Astrocyte (in vitro differentiated cells and primary cell): ENCODE measurements around the gene C3orf38. TPM values are rescaled to one million over a fixed set of nuclear protein-coding genes. Genes with fewer than 3 reads are reported as not detected.
"Not testable (repeated sequence)": the region's sequence is repeated elsewhere in the genome, so short reads cannot be mapped to it uniquely, and the experiment has no call there.

Experiments
- DNase-seq: peaks from one replicate; pipeline ENCODE4 v3.0.0-alpha.2; 2010; ENCODE audit warnings: low read depth
- FAIRE-seq: peaks from 2 replicates; lab custom pipeline; 2011; peaks lifted over from hg19 to GRCh38; lab: Jason Lieb, UNC
- H2AFZ ChIP-seq: 2 replicates; pipeline ENCODE4 v1.6.0; 2012; ENCODE audit warnings: low read depth, low read length, inconsistent platforms
- H3K27ac ChIP-seq: 2 replicates; pipeline ENCODE4 v1.5.1; 2011; ENCODE audit warnings: low read depth, low read length, inconsistent platforms
- H3K27me3 ChIP-seq: 2 replicates; pipeline ENCODE4 v1.6.0; 2011; ENCODE audit warnings: low read length, inconsistent platforms; ENCODE audit not compliant: insufficient read depth
- H3K36me3 ChIP-seq: 2 replicates; pipeline ENCODE4 v1.5.1; 2011; ENCODE audit warnings: low read length, inconsistent platforms; ENCODE audit not compliant: insufficient read depth
- H3K4me1 ChIP-seq: 2 replicates; pipeline ENCODE4 v1.5.1; 2011; ENCODE audit warnings: low read length, inconsistent platforms; ENCODE audit not compliant: insufficient read depth
- H3K4me2 ChIP-seq: 2 replicates; pipeline ENCODE4 v1.6.0; 2012; ENCODE audit warnings: low read length, inconsistent platforms
- H3K4me3 ChIP-seq: 2 replicates; pipeline ENCODE4 v1.5.1; 2011; ENCODE audit warnings: low read depth, mild to moderate bottlenecking, low read length, inconsistent platforms; ENCODE audit not compliant: insufficient read depth
- H3K79me2 ChIP-seq: 2 replicates; pipeline ENCODE4 v1.6.0; 2012; ENCODE audit warnings: mild to moderate bottlenecking, low read length, inconsistent platforms; ENCODE audit not compliant: insufficient read depth
- H3K9ac ChIP-seq: 2 replicates; pipeline ENCODE4 v1.6.0; 2012; ENCODE audit warnings: mild to moderate bottlenecking, low read length, inconsistent platforms
- H3K9me3 ChIP-seq: 2 replicates; pipeline ENCODE4 v1.5.1; 2012; ENCODE audit warnings: low read depth, mild to moderate bottlenecking, low read length, inconsistent platforms; ENCODE audit not compliant: insufficient read depth
- H4K20me1 ChIP-seq: 2 replicates; pipeline ENCODE4 v1.6.0; 2012; ENCODE audit warnings: low read length, inconsistent platforms; ENCODE audit not compliant: insufficient read depth
- H3K27ac Mint-ChIP-seq: one replicate; pipeline ENCODE4 v1.8.0; 2021; ENCODE audit warnings: mild to moderate bottlenecking, mixed read lengths; ENCODE audit not compliant: unreplicated experiment
- H3K27me3 Mint-ChIP-seq: one replicate; pipeline ENCODE4 v1.8.0; 2021; ENCODE audit warnings: low read depth, mixed read lengths; ENCODE audit not compliant: unreplicated experiment
- H3K36me3 Mint-ChIP-seq: one replicate; pipeline ENCODE4 v1.8.0; 2021; ENCODE audit warnings: low read depth, mixed read lengths; ENCODE audit not compliant: unreplicated experiment
- H3K4me1 Mint-ChIP-seq: one replicate; pipeline ENCODE4 v1.8.0; 2021; ENCODE audit warnings: low read depth, mixed read lengths; ENCODE audit not compliant: unreplicated experiment
- H3K4me3 Mint-ChIP-seq: one replicate; pipeline ENCODE4 v1.8.0; 2021; ENCODE audit warnings: mild to moderate bottlenecking, moderate library complexity, mixed read lengths; ENCODE audit not compliant: unreplicated experiment
- H3K9me3 Mint-ChIP-seq: one replicate; pipeline ENCODE4 v1.8.0; 2021; ENCODE audit warnings: mild to moderate bottlenecking, mixed read lengths; ENCODE audit not compliant: unreplicated experiment
- CTCF ChIP-seq: IDR thresholded peaks from 2 replicates; pipeline ENCODE4 v1.5.1; 2011; ENCODE audit warnings: low read depth, mild to moderate bottlenecking, inconsistent platforms, low read length, moderate library complexity; ENCODE audit not compliant: insufficient read depth
- EZH2 ChIP-seq: IDR thresholded peaks from 2 replicates; pipeline ENCODE4 v1.6.1; 2012; ENCODE audit warnings: mild to moderate bottlenecking, low read length, inconsistent platforms; ENCODE audit not compliant: insufficient read depth
- total RNA-seq: library from RNA; stranded (reverse); gene quantifications from 2 replicates; pipeline ENCODE4 v1.2.1, GENCODE V29; 2021

The C3orf38 gene
- total RNA-seq, 1 donor from 2014 or later = 37.9 TPM

GRCh38 chr3:88180398-88180999 lies 30.7 kb downstream of the C3orf38 start:
- H3K9me3 ChIP-seq = no peaks in the 10 kb centered on the region
- H3K27me3 Mint-ChIP-seq = no peaks in the 10 kb centered on the region
- FAIRE-seq = no peak

GRCh38 chr3:88182165-88182918 lies 32.6 kb downstream of the C3orf38 start:
- H3K36me3 ChIP-seq, DNase-seq, H3K27ac Mint-ChIP-seq, H3K27ac ChIP-seq, H3K79me2 ChIP-seq, H3K9me3 Mint-ChIP-seq, H3K36me3 Mint-ChIP-seq, H3K9ac ChIP-seq, H3K4me2 ChIP-seq, H3K9me3 ChIP-seq, H3K27me3 Mint-ChIP-seq, H2AFZ ChIP-seq, H4K20me1 ChIP-seq, H3K4me1 Mint-ChIP-seq, FAIRE-seq, H3K4me3 ChIP-seq, H3K4me3 Mint-ChIP-seq, H3K27me3 ChIP-seq, H3K4me1 ChIP-seq: not testable (repeated sequence)

More at GRCh38 chr3:88180398-88180999, 30.7 kb downstream of the C3orf38 start:
- H3K4me3 Mint-ChIP-seq = no peak overlapping the region
- H3K27ac Mint-ChIP-seq = no peak overlapping the region
- H3K4me1 Mint-ChIP-seq = no peaks in the 10 kb centered on the region
- peak; percentile 37 for DNase-seq
- Histone ChIP-seq H3K79me2 (no peaks in the 10 kb centered on the region), H3K4me3 (no peak overlapping the region), H3K27ac (no peak overlapping the region), H3K4me1 (no peaks in the 10 kb centered on the region), H3K36me3 (no peaks in the 10 kb centered on the region), H3K27me3 (no peaks in the 10 kb centered on the region), H3K9ac (no peak overlapping the region), H2AFZ (no peak overlapping the region), H3K4me2 (no peak overlapping the region), H4K20me1 (no peaks in the 10 kb centered on the region)
- peaks cover under 1% of the 10 kb centered on the region for H3K36me3 Mint-ChIP-seq
- TF ChIP-seq CTCF = peak; percentile 49
- no peak for TF ChIP-seq EZH2
- peaks cover 4% of the 10 kb centered on the region for H3K9me3 Mint-ChIP-seq

- H3K27ac Mint-ChIP-seq = peak overlapping the region; percentile 90
- peaks cover 11% of the 10 kb centered on the region for H3K4me1 Mint-ChIP-seq
- no peak overlapping the region for H3K27ac ChIP-seq
- H3K4me2 ChIP-seq = no peak overlapping the region
- H3K4me1 ChIP-seq = no peaks in the 10 kb centered on the region
- no peak overlapping the region for H3K4me3 Mint-ChIP-seq
- H3K9me3 Mint-ChIP-seq = peaks cover 2% of the 10 kb centered on the region
- FAIRE-seq = no peak
- H3K9ac ChIP-seq = no peak overlapping the region
- peaks cover 2% of the 10 kb centered on the region for H3K36me3 Mint-ChIP-seq
- H3K79me2 ChIP-seq = no peaks in the 10 kb centered on the region
- no peaks in the 10 kb centered on the region for H3K27me3 ChIP-seq
- no peak overlapping the region for H3K4me3 ChIP-seq
- DNase-seq = peak; percentile 9
- H3K36me3 ChIP-seq = no peaks in the 10 kb centered on the region
- H3K9me3 ChIP-seq = no peaks in the 10 kb centered on the region
- H4K20me1 ChIP-seq = no peaks in the 10 kb centered on the region
- H2AFZ ChIP-seq = no peak overlapping the region
- no peaks in the 10 kb centered on the region for H3K27me3 Mint-ChIP-seq
- TF ChIP-seq EZH2 (no peak), CTCF (no peak)
Observed at GRCh38 chr3:88188436-88188835, 38.7 kb downstream of the C3orf38 start.
